CD4-positive, alpha-beta T cell treated with Interleukin-21 for 1 hour (primary cell): ENCODE data around the gene CDH13.

Source experiments
- DNase-seq: peaks from one replicate; pipeline ENCODE4 v3.0.0-alpha.2; 2020

CDH13 gene

GRCh38 chr16:82653550-82654511 lies 27.1 kb downstream of the CDH13 start:
- DNase-seq: peak; percentile 74

GRCh38 chr16:82655072-82655714 lies 28.4 kb downstream of the CDH13 start:
- peak; percentile 87 for DNase-seq

- DNase-seq: peak; percentile 33
These were observed 29.1 kb downstream of the CDH13 start for GRCh38 chr16:82655720-82656490.

- DNase-seq: no peak
These were observed 30.5 kb downstream of the CDH13 start for GRCh38 chr16:82657239-82657638.

GRCh38 chr16:82657786-82658185 lies 31.0 kb downstream of the CDH13 start:
- DNase-seq: no peak

- no peak for DNase-seq
These were observed 32.0 kb downstream of the CDH13 start for GRCh38 chr16:82658796-82659195.

GRCh38 chr16:82660075-82660645 lies 33.4 kb downstream of the CDH13 start:
- peak; percentile 68 for DNase-seq

- DNase-seq: no peak
These were observed 34.2 kb downstream of the CDH13 start for GRCh38 chr16:82660966-82661365.

- DNase-seq: no peak
These were observed 37.4 kb downstream of the CDH13 start for GRCh38 chr16:82664181-82664580.

- no peak for DNase-seq
These were observed 38.3 kb downstream of the CDH13 start for GRCh38 chr16:82665025-82665424.

GRCh38 chr16:82667437-82667836 lies 40.7 kb downstream of the CDH13 start:
- DNase-seq: no peak

GRCh38 chr16:82668094-82668493 lies 41.3 kb downstream of the CDH13 start:
- DNase-seq: no peak

GRCh38 chr16:82671741-82672140 lies 45.0 kb downstream of the CDH13 start:
- peak; percentile 45 for DNase-seq

- no peak for DNase-seq
These were observed 45.9 kb downstream of the CDH13 start for GRCh38 chr16:82672676-82673075.

GRCh38 chr16:82675300-82675699 lies 48.5 kb downstream of the CDH13 start:
- no peak for DNase-seq

- DNase-seq: no peak
These were observed 54.8 kb downstream of the CDH13 start for GRCh38 chr16:82681592-82681991.

- DNase-seq: no peak
These were observed 56.0 kb downstream of the CDH13 start for GRCh38 chr16:82682767-82683166.

- no peak for DNase-seq
These were observed 57.5 kb downstream of the CDH13 start for GRCh38 chr16:82684256-82684655.

- no peak for DNase-seq
These were observed 58.8 kb downstream of the CDH13 start for GRCh38 chr16:82685526-82685925.

- DNase-seq: no peak
These were observed 67.6 kb downstream of the CDH13 start for GRCh38 chr16:82694239-82694874.

- DNase-seq: no peak
These were observed 69.0 kb downstream of the CDH13 start for GRCh38 chr16:82695806-82696205.

- DNase-seq: no peak
These were observed 72.5 kb downstream of the CDH13 start for GRCh38 chr16:82699260-82699659.
